OCI-M1 (cell line): Measurements from ENCODE around the gene ARHGAP24.
A peak's percentile ranks its signal among the peaks of the same experiment; 100 is the strongest.
"Not testable (repeated sequence)": the region's sequence is repeated elsewhere in the genome, so short reads cannot be mapped to it uniquely, and the experiment has no call there.

Experiments used
- DNase-seq: peaks from one replicate; lab custom pipeline; 2025; lab: John Stamatoyannopoulos, UW

ARHGAP24 gene

GRCh38 chr4:85915570-85915969 lies 440.6 kb downstream of the ARHGAP24 start:
- not testable (repeated sequence) for DNase-seq

- DNase-seq: no peak
Observed at GRCh38 chr4:85919200-85919887, 444.4 kb downstream of the ARHGAP24 start.

- no peak for DNase-seq
Observed at GRCh38 chr4:85925071-85925470, 450.1 kb downstream of the ARHGAP24 start.

- no peak for DNase-seq
Observed at GRCh38 chr4:85928775-85929591, 454.0 kb downstream of the ARHGAP24 start.

- DNase-seq: no peak
Observed at GRCh38 chr4:85929961-85930665, 455.2 kb downstream of the ARHGAP24 start.

GRCh38 chr4:85932500-85933290 lies 457.7 kb downstream of the ARHGAP24 start:
- DNase-seq: no peak

- no peak for DNase-seq
Observed at GRCh38 chr4:85933291-85933640, 458.3 kb downstream of the ARHGAP24 start.

- DNase-seq: no peak
Observed at GRCh38 chr4:85937507-85937906, 462.6 kb downstream of the ARHGAP24 start.

- no peak for DNase-seq
Observed at GRCh38 chr4:85938062-85938461, 463.1 kb downstream of the ARHGAP24 start.

GRCh38 chr4:85938902-85939301 lies 464.0 kb downstream of the ARHGAP24 start:
- no peak for DNase-seq

GRCh38 chr4:85939595-85939994 lies 464.6 kb downstream of the ARHGAP24 start:
- peak; percentile 43 for DNase-seq

GRCh38 chr4:85940151-85940550 lies 465.2 kb downstream of the ARHGAP24 start:
- DNase-seq: peak; percentile 43

- DNase-seq: peak; percentile 37
Observed at GRCh38 chr4:85942107-85942506, 467.2 kb downstream of the ARHGAP24 start.

GRCh38 chr4:85946821-85947220 lies 471.9 kb downstream of the ARHGAP24 start:
- DNase-seq: no peak

- no peak for DNase-seq
Observed at GRCh38 chr4:85951099-85951498, 476.1 kb downstream of the ARHGAP24 start.

GRCh38 chr4:85952528-85952927 lies 477.6 kb downstream of the ARHGAP24 start:
- no peak for DNase-seq

GRCh38 chr4:85952972-85953650 lies 478.2 kb downstream of the ARHGAP24 start:
- DNase-seq: peak; percentile 70

GRCh38 chr4:85953651-85954018 lies 478.7 kb downstream of the ARHGAP24 start:
- peak; percentile 54 for DNase-seq

- peak; percentile 76 for DNase-seq
Observed at GRCh38 chr4:85955620-85956292, 480.8 kb downstream of the ARHGAP24 start.

GRCh38 chr4:85956293-85956945 lies 481.5 kb downstream of the ARHGAP24 start:
- no peak for DNase-seq
